Activated CD8-positive, alpha-beta memory T cell treated with anti-CD3 and anti-CD28 coated beads for 48 hours (primary cell): ENCODE measurements around the gene IGFL2.
"Not testable (repeated sequence)": the region's sequence is repeated elsewhere in the genome, so short reads cannot be mapped to it uniquely, and the experiment has no call there.

Experiments used
- DNase-seq, 3 experiments: peaks; one replicate each; pipeline ENCODE4 v3.0.0-alpha.2; 2020; ENCODE audit warnings: low read depth in 2 of 3, low spot score in 2 of 3

The IGFL2 gene

GRCh38 chr19:46147791-46148288 is at the start of gene IGFL2:
TSS of gene IGFL2 (plus strand) at chr19:46148238. CDS start at chr19:46148279, 41 bp downstream.
- no peak for DNase-seq

DNA sequence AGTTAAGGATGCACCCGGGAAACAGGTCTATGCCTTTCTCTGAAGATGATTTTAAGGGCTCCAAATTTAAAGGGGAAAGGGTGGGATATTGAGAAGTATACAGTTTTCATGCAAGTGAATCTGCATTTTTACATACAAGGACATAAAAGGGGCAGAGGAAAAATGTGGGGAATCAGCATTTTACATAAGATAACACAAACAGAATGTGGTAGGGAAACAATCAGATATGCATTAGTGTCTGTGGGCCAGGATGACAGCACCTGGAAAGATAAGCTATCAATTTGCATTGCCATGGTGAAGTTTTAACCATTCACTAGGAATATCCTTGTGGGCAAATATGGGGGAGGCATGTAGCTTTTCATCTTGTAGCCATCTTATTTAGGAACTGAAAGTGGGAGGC is 47.7 kb upstream of the IGFL2 start:
- no peak for DNase-seq

DNA sequence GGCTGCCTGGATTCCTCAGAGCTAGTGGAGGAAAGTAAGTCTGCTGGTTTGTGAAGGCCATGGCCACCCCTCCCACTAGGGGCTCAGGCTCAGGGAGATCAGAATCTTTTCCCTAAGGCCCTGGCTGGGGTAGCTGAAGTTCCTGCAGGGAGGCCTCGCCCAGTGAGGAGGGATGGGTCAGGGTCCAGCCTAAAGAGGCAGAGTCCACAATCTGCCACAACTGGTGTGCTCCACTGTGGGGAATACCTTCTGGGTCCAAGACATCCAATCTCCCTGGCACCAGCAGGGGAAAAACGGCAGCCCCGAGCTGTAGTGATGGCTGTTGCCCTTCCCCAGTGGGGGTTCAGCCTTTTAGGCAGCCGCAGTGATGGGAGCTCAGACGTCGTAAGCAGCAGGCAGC is 46.7 kb upstream of the IGFL2 start:
- no peak for DNase-seq

GRCh38 chr19:46102333-46102732 is 45.7 kb upstream of the IGFL2 start:
- not testable (repeated sequence) for DNase-seq

- no peak for DNase-seq
Observed at GRCh38 chr19:46107371-46107770, 40.7 kb upstream of the IGFL2 start.

GRCh38 chr19:46109876-46110275 is 38.2 kb upstream of the IGFL2 start:
- no peak for DNase-seq

GRCh38 chr19:46111376-46111775 is 36.7 kb upstream of the IGFL2 start:
- no peak for DNase-seq

DNA sequence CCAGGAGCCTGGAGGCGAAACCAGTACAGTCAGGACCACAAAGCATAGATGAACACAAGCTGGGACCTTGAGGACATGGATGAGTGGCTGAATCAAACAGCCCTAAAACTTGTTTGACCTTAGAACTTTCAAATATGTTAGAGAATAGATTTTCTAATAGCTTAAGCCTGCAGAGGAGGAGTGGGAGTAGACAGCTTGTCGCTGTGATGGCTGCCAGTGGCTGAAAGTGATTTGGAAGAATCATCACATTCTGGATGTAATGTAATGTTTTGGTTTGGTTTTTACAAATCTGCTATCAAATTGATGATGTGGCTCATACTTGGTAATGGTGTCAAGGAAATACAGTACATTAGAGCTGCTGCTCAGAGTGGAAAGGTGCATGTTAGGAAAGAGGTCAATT is 35.5 kb upstream of the IGFL2 start:
- DNase-seq = no peak

DNA sequence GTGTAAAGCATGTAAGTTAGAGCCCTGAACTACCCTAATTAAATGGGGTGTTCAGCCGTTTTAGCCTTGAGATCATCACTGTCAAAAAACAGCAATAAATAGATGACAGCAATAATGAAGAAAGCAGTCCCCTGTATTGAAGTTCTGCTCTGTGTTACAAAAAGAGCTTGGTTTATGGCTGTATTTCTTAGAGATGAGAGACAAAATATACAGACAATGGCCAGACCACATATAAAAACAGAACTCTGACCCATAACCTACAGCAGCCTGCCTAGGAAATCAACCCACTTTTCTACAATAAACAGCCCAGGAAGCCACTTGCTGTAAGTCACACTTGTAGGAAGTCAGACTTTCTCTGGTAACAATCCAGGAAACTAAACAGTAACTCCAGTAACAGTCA is 34.3 kb upstream of the IGFL2 start:
- DNase-seq = no peak

- peak in 2 of 3 experiments; percentile 36 for DNase-seq
Observed at GRCh38 chr19:46115396-46116106, 32.5 kb upstream of the IGFL2 start.

DNA sequence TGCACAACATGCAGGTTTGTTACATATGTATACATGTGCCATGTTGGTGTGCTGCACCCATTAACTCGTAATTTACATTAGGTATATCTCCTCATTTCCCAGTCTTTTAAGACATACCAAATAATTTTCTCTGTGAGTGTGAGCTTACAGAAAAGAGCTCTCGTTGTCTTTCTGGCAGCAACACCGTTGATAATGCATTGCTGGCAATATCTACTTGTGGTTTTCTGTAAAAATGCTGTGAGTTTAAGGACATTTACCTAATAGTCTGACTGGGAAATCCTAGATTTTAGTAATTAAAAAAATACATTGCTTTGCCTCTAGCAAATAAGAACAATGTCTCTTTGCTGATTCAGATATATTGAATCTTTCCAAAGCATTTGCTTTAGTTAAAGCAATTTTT is 31.9 kb upstream of the IGFL2 start:
- no peak for DNase-seq

- DNase-seq = no peak
Observed at GRCh38 chr19:46118136-46118535, 29.9 kb upstream of the IGFL2 start.

GRCh38 chr19:46124638-46125115 is 23.4 kb upstream of the IGFL2 start, which contains the start of gene IGFL3:
TSS of gene IGFL3 (minus strand) at chr19:46124688. CDS start at chr19:46124649, 39 bp downstream.
- DNase-seq = no peak

DNA sequence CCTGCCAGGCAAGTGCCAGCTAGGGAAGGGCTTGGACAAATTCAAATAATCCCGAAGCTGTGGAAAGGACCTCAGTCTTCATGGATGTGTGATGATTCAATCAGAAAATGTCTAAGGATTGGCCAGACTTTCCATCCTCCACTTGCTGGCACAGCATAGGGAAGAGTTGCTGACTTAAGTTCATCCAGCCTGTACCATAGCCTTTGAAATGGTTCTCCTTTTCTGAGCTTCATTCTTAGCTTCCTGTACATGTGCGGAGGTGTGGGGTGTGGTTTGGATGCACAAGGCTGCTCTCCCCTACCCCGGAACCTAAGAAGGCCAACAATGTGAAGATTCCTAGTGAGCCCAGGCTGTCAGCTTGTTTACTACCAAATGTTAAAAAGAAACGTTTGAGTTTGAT is 22.6 kb upstream of the IGFL2 start:
- DNase-seq = no peak

DNA sequence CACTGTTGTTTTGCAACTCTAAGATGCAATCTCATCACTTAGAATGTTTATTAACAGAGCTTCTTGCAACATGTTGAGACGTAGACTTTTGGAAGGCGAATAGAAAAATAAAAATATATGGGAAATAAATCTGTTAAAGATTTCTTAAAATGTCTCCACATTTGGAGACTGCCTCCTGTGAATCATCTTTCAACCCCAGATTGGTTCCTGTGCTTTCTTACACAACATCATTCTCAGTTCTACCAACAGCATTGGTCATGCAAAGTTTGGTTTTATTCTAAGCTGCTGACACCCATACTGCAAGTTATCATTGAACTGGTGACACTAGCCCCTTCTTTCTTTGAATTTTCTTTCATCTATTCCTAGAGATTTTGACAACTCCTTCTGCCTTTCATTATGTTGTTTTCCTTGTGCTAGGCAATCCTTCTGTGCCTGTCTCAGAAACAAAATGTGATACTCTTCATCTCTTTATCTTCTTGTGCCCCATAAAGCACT is 21.9 kb upstream of the IGFL2 start:
- DNase-seq = no peak

DNA sequence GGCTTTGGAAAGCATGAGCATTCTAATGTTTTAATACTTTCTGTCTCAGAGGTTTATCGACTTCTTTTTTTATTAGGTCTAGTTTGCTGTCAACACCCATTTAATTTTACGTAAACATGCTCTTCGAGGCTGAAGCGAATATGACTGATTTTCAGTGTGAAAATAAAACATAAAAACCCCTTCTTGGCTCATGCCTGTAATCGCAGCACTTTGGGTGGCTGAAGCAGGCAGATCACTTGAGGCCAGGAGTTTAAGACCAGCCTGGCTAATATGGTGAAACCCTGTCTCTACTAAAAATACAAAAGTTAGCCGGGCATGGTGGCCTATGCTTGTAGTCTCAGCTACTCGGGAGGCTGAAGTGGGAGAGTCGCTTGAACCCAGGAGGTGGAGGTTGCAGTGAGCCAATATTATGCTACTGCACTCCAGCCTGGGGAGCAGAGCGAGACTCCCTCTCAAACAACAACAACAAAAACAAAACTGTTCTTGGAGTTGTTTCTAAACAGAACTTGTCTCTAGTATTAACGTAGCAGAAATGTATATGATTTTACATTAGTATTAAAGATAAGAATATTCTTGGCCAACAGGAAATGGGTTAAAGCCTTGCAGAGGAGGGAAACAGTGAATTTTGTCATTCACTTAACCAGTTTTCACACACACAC is 16.4 kb upstream of the IGFL2 start:
- no peak for DNase-seq

- DNase-seq = no peak
Observed at GRCh38 chr19:46132508-46133100, 15.4 kb upstream of the IGFL2 start.

DNA sequence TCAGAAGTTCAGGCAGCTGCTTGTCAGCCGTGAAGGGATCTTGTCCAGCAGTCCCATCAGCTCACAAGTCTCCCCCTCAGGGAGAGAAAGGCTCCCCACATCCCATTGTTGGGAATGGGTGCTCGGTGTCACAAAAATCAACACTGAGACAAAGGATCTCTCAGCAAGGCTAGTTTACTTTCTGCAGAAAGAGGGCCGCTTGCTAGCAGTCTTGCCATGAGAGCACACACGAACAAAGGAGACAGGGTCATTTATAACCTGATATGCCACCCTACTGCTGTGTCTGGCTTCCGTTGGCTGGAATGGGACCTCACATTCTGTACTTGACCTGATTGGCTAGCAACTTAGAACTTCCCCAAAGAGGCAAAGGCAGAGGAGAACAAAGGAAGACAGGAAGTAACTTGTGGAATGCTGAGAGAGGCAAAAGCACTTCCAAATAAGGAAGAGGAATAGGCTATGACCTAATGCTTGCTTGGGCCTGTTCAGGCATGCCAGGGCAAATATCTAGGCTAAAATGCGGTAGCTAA is 14.9 kb upstream of the IGFL2 start:
- no peak for DNase-seq

DNA sequence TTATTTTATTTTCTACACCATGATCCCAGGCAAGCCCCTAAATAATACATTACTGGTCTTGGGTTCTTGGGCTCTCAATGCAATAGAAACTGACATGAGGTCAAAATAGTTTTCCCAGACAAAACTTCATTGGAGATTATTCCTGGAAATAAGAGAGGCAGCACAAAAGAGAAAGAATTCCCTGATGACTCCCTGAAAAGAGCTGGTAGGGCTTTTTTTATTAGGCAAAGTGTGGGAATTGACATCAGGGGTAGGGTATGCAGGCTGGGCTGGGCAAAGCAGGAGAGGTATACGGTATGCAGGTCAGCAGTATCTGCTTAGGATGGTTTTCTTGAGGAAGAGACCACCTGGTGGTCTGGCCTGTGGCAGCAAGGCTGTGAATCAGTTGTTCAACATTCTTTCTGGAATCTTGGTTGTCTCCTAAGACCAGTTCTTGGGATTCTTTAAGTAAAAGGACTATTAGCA is 14.2 kb upstream of the IGFL2 start:
- no peak for DNase-seq

DNA sequence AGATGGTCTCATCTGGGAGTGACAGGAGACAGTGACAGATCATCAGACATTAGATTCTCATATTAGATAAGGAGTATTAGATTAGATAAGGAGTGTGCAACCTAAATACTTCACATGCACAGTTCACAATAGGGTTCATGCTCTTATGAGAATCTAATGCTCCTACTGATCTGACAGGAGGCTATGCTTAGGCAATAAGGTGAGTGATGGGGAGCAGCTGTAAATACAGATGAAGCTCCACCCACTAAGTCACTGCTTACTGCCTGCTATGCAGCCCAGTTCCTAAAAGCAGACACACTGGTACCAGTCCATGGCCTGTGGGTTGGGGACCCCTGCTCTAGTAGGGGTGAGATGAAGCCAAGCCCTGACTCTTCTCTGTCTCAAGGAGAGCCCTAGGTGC is 13.5 kb upstream of the IGFL2 start:
- no peak for DNase-seq

GRCh38 chr19:46137915-46138473 is 10.0 kb upstream of the IGFL2 start:
- DNase-seq = no peak
